Activated B cell treated with CpG ODN at 0.5 μM for 24 hours (primary cell): Measurements from ENCODE around the gene ARFGAP3. TPM values are rescaled to one million over a fixed set of nuclear protein-coding genes. Genes with fewer than 3 reads are reported as not detected.
A peak's percentile ranks its signal among the peaks of the same experiment; 100 is the strongest.

Experiments used
- ATAC-seq: fragments of 200-7000 bp; cut with Tn5 transposase; one replicate; pipeline ENCODE4 v1.10.0; 2021; ENCODE audit warnings: low read depth, mild to moderate bottlenecking, moderate library complexity
- CTCF ChIA-PET: fragments of 350-600 bp; sonication (Branson Sonifier 250); formaldehyde crosslinking; loops from one replicate; lab custom pipeline; 2021; ENCODE audit warnings: antibody characterized with exemption; lab: Charles Lee
- POLR2A ChIA-PET: fragments of 350-600 bp; sonication (Branson Sonifier 250); formaldehyde crosslinking; loops from one replicate; lab custom pipeline; 2021; ENCODE audit warnings: antibody characterized with exemption; lab: Charles Lee
- DNase-seq: peaks from one replicate; pipeline ENCODE4 v3.0.0; 2022
- H3K27ac Mint-ChIP-seq: one replicate; pipeline ENCODE4 v1.8.0; 2020; ENCODE audit warnings: mixed read lengths
- H3K27me3 Mint-ChIP-seq: one replicate; pipeline ENCODE4 v1.8.0; 2021; ENCODE audit warnings: mixed read lengths
- H3K36me3 Mint-ChIP-seq: one replicate; pipeline ENCODE4 v1.8.0; 2021; ENCODE audit warnings: low read depth, mixed read lengths
- H3K4me1 Mint-ChIP-seq: one replicate; pipeline ENCODE4 v1.8.0; 2021; ENCODE audit warnings: mixed read lengths
- H3K4me3 Mint-ChIP-seq: one replicate; pipeline ENCODE4 v1.8.0; 2020; ENCODE audit warnings: mild to moderate bottlenecking, mixed read lengths
- H3K9me3 Mint-ChIP-seq: one replicate; pipeline ENCODE4 v1.8.0; 2020; ENCODE audit warnings: mixed read lengths
- intact Hi-C: fragments of 100-400 bp; cut with micrococcal nuclease; formaldehyde crosslinking; loops from one replicate; pipeline ENCODE4 v1.15.1; 2024
- total RNA-seq: library from RNA; stranded (reverse); gene quantifications from 2 replicates; pipeline ENCODE4 v1.2.3, GENCODE V29; 2022
- TF ChIP-seq, protein P1 (sequence below): fragments of 200-600 bp; IDR thresholded peaks from one replicate; pipeline ENCODE4 v1.8.0; 2022; ENCODE audit warnings: antibody characterized with exemption, mild to moderate bottlenecking

Gene ARFGAP3
- total RNA-seq, 1 donor from 2014 or later, result 35.2 TPM

DNA sequence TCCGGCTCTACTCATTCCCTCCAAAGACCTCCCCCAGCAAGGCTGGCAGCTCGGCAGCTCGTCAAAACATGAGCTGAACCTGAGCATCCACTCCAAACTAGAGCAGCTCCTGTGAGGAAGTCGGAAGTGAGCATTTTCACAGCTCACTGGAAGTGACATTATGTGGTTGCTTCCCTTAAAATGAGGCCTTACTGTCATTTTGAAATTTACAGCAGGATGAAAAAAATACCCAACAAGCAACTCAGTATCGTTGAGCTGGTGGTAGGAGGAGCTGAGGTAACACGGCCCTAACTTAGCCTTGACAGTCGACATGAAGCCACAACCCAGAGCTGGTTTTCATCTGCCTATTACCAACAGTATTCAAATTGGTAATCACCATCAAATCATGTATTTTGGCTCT is 38.0 kb upstream of the ARFGAP3 start:
- ATAC-seq, result peak; percentile 82
- Mint-ChIP-seq H3K27me3 (no peaks in the 10 kb centered on the region), H3K9me3 (no peaks in the 10 kb centered on the region), H3K4me1 (peaks cover 74% of the 10 kb centered on the region), H3K27ac (peak overlapping the region; percentile 81), H3K36me3 (peaks cover 11% of the 10 kb centered on the region), H3K4me3 (peak overlapping the region; percentile 55)
- TF ChIP-seq, protein P1, sequence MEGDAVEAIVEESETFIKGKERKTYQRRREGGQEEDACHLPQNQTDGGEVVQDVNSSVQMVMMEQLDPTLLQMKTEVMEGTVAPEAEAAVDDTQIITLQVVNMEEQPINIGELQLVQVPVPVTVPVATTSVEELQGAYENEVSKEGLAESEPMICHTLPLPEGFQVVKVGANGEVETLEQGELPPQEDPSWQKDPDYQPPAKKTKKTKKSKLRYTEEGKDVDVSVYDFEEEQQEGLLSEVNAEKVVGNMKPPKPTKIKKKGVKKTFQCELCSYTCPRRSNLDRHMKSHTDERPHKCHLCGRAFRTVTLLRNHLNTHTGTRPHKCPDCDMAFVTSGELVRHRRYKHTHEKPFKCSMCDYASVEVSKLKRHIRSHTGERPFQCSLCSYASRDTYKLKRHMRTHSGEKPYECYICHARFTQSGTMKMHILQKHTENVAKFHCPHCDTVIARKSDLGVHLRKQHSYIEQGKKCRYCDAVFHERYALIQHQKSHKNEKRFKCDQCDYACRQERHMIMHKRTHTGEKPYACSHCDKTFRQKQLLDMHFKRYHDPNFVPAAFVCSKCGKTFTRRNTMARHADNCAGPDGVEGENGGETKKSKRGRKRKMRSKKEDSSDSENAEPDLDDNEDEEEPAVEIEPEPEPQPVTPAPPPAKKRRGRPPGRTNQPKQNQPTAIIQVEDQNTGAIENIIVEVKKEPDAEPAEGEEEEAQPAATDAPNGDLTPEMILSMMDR, result no peak
- POLR2A ChIA-PET, result interaction anchor here (0.6 to 1.9 kb wide), 9 partner anchors 13 to 120 kb away, joined by 3 to 10 read pairs (median 6); partner anchors contain the start of gene PACSIN2
- intact Hi-C loops, result no loop called here
- CTCF ChIA-PET, result interaction anchor here (1.1 to 2.2 kb wide), 6 partner anchors 13 to 274 kb away, joined by 3 to 9 read pairs (median 4); no protein-coding TSS in a partner anchor
- no peak for DNase-seq

DNA sequence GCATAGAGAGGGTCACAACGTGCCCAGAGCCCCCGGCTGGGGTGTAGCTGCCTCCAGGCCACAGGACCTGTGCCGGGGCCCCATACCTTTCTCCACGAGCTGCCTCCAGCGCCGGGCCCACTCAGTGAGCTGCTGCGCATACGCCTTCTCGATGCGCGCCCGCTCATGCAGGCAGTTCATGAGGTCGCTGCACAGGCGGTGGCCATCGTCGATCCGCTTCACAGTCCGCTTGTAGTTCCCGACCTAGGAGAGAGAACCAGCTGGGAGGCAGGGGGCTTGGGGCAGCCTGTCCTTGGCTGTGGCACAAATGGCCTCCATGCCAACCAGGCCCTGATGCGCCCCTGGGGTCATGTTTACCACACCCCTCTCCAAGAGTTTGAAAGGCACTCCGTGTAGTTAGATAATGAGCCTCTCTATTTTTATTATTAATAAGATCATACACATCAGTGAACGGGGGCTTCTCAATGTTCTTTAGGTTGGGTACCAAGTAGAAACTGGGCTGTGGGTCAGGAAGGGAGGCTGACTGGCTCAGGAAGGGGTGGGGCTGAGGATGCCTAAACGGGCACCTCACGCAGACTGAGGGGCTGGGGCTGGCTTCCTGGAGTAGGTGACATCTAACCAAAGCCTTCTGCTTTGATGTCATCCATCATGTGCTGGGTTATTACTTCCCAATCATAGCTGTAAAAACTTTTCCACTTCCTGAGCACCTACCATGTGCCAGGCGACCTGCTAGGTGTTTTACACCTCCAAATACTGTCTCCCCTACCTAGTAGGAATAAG is 36.5 kb upstream of the ARFGAP3 start:
- DNase-seq (no peak), ATAC-seq (no peak)
- H3K4me3 Mint-ChIP-seq, result no peak overlapping the region
- peaks cover 89% of the 10 kb centered on the region for H3K4me1 Mint-ChIP-seq
- intact Hi-C loops, result no loop called here
- peaks cover 18% of the 10 kb centered on the region for H3K36me3 Mint-ChIP-seq
- TF ChIP-seq, protein P1, result no peak
- ChIA-PET CTCF (interaction anchor here (0.8 to 1.7 kb wide), 6 partner anchors 8 to 238 kb away, joined by 3 to 4 read pairs (median 4); no protein-coding TSS in a partner anchor), POLR2A (interaction anchor here (0.5 to 1.5 kb wide), 6 partner anchors 20 to 255 kb away, joined by 3 to 11 read pairs (median 3); partner anchors contain the start of genes ARFGAP3 and PACSIN2)
- H3K27ac Mint-ChIP-seq, result peak overlapping the region; percentile 67
- H3K27me3 Mint-ChIP-seq, result no peaks in the 10 kb centered on the region
- no peaks in the 10 kb centered on the region for H3K9me3 Mint-ChIP-seq

DNA sequence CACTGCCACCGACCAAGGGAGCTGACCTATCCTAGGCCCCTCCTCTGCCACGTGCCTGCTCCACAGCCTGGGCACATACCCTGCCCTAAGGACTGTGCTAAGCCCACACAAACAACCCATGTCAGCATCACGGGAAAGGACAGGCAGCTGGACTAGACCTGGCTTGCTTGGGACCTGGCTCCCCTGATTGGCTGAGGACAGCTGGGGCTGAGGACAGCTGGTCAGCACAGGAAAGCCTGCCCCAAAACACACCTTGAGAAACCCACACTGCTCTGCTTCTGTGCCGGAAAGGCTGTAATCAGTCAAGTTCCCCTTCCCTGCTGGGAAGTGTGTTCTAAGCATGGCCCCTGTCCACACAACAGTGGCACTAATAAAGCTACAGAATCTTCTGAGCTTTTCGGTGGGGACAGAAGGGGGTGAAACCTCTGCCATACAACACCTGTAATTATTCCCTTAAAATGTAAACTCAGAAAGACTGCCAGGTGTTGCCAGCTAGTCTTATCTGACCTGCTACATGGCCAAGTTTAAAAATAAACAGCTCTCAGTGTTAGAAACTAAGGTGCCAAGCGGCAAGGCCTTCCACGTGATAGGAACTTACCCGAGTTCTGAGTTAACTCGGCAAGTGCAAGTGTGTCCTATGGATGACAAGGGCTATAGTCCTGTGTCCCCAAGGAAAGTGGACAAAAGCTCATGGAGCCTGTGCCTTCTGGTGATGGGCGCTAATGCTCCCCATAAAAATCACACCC is 35.7 kb upstream of the ARFGAP3 start:
- H3K4me1 Mint-ChIP-seq, result peaks cover 96% of the 10 kb centered on the region
- POLR2A ChIA-PET, result interaction anchor here (0.5 to 1.3 kb wide), 4 partner anchors 21 to 122 kb away, joined by 3 to 11 read pairs (median 4); partner anchors contain the start of gene PACSIN2
- DNase-seq (no peak), ATAC-seq (no peak)
- no peaks in the 10 kb centered on the region for H3K9me3 Mint-ChIP-seq
- H3K27ac Mint-ChIP-seq, result peak overlapping the region; percentile 67
- CTCF ChIA-PET, result interaction anchor here (0.8 to 1.7 kb wide), 4 partner anchors 9 to 141 kb away, joined by 3 to 4 read pairs (median 4); no protein-coding TSS in a partner anchor
- H3K4me3 Mint-ChIP-seq, result no peak overlapping the region
- TF ChIP-seq, protein P1, result no peak
- H3K36me3 Mint-ChIP-seq, result peaks cover 26% of the 10 kb centered on the region
- H3K27me3 Mint-ChIP-seq, result no peaks in the 10 kb centered on the region
- intact Hi-C loops, result no loop called here

DNA sequence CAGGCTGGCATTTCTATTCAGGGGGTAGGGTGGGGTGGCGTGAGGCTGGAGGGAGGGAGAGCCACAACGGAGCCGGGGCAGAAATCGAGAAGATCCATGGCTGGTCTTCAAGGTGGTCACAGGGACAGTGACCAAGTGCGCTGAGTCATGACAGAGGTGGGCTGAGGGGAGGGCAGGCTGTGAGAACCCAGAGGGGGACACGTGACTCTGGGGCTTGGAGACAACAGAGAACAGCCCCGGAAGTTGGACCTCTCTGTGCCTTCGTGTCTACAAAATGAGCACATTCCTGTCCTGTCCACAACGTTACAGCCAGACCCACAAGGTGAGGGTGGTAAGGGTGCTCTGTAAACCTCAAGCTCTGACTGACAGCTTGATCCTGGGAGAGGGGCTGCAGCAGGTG is 35.1 kb upstream of the ARFGAP3 start:
- DNase-seq, result no peak
- H3K4me3 Mint-ChIP-seq, result no peak overlapping the region
- no peak for ATAC-seq
- peaks cover 92% of the 10 kb centered on the region for H3K4me1 Mint-ChIP-seq
- CTCF ChIA-PET, result interaction anchor here (1.7 kb wide), 1 partner anchor 142 kb away, joined by 4 read pairs; no protein-coding TSS in a partner anchor
- POLR2A ChIA-PET, result interaction anchor here (0.5 to 1.3 kb wide), 3 partner anchors 29 to 123 kb away, joined by 3 to 11 read pairs (median 4); partner anchors contain the start of gene PACSIN2
- no peaks in the 10 kb centered on the region for H3K27me3 Mint-ChIP-seq
- TF ChIP-seq, protein P1, result no peak
- H3K27ac Mint-ChIP-seq, result peak overlapping the region; percentile 67
- H3K9me3 Mint-ChIP-seq, result no peaks in the 10 kb centered on the region
- intact Hi-C loops, result no loop called here
- H3K36me3 Mint-ChIP-seq, result peaks cover 32% of the 10 kb centered on the region
